ENCODE measurements around the gene SPIRE1.

- TF ChIP-seq, protein P1, sequence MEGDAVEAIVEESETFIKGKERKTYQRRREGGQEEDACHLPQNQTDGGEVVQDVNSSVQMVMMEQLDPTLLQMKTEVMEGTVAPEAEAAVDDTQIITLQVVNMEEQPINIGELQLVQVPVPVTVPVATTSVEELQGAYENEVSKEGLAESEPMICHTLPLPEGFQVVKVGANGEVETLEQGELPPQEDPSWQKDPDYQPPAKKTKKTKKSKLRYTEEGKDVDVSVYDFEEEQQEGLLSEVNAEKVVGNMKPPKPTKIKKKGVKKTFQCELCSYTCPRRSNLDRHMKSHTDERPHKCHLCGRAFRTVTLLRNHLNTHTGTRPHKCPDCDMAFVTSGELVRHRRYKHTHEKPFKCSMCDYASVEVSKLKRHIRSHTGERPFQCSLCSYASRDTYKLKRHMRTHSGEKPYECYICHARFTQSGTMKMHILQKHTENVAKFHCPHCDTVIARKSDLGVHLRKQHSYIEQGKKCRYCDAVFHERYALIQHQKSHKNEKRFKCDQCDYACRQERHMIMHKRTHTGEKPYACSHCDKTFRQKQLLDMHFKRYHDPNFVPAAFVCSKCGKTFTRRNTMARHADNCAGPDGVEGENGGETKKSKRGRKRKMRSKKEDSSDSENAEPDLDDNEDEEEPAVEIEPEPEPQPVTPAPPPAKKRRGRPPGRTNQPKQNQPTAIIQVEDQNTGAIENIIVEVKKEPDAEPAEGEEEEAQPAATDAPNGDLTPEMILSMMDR (IDR thresholded peaks at IDR 0.05; ENCODE audit: low read length) = no peak
- TF ChIP-seq EZH2 (IDR thresholded peaks at IDR 0.05; ENCODE audit: borderline replicate concordance, low read length) = no peak
These were observed 57.9 kb downstream of the SPIRE1 start for GRCh38 chr18:12599966-12600365.
